Stomach smooth muscle (tissue), 2 donors: ENCODE data around the gene PEAR1.

ENCODE experiments used
- H3K27ac ChIP-seq: one replicate; pipeline ENCODE4 v1.7.0; 2013; ENCODE audit warnings: mild to moderate bottlenecking, low read length, inconsistent platforms
- H3K27me3 ChIP-seq, 2 donors: one replicate each; pipeline ENCODE4 v1.7.0; 2013; ENCODE audit warnings: low read length in 2 of 2; ENCODE audit not compliant: insufficient read depth in 2 of 2, control insufficient read depth in 1 of 2
- H3K36me3 ChIP-seq, 2 donors: one replicate each; pipeline ENCODE4 v1.7.0; 2013; ENCODE audit warnings: low read length in 2 of 2; ENCODE audit not compliant: control insufficient read depth in 2 of 2, insufficient read depth in 2 of 2
- H3K4me1 ChIP-seq: one replicate; pipeline ENCODE4 v1.7.0; 2013; ENCODE audit warnings: low read length; ENCODE audit not compliant: control insufficient read depth, insufficient read depth
- H3K4me3 ChIP-seq, 2 donors: one replicate each; pipeline ENCODE4 v1.7.0; 2013; ENCODE audit warnings: low read length in 2 of 2
- H3K9ac ChIP-seq, 2 donors: one replicate each; pipeline ENCODE4 v1.7.0; 2013; ENCODE audit warnings: low read length in 2 of 2, mild to moderate bottlenecking in 1 of 2
- H3K9me3 ChIP-seq, 2 donors: one replicate each; pipeline ENCODE4 v1.7.0; 2013; ENCODE audit warnings: low read length in 2 of 2; ENCODE audit not compliant: control insufficient read depth in 2 of 2
- donor health status: healthy.
- donor health status: Pancreatic carcinoma.

Gene PEAR1, protein sequence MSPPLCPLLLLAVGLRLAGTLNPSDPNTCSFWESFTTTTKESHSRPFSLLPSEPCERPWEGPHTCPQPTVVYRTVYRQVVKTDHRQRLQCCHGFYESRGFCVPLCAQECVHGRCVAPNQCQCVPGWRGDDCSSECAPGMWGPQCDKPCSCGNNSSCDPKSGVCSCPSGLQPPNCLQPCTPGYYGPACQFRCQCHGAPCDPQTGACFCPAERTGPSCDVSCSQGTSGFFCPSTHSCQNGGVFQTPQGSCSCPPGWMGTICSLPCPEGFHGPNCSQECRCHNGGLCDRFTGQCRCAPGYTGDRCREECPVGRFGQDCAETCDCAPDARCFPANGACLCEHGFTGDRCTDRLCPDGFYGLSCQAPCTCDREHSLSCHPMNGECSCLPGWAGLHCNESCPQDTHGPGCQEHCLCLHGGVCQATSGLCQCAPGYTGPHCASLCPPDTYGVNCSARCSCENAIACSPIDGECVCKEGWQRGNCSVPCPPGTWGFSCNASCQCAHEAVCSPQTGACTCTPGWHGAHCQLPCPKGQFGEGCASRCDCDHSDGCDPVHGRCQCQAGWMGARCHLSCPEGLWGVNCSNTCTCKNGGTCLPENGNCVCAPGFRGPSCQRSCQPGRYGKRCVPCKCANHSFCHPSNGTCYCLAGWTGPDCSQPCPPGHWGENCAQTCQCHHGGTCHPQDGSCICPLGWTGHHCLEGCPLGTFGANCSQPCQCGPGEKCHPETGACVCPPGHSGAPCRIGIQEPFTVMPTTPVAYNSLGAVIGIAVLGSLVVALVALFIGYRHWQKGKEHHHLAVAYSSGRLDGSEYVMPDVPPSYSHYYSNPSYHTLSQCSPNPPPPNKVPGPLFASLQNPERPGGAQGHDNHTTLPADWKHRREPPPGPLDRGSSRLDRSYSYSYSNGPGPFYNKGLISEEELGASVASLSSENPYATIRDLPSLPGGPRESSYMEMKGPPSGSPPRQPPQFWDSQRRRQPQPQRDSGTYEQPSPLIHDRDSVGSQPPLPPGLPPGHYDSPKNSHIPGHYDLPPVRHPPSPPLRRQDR

DNA sequence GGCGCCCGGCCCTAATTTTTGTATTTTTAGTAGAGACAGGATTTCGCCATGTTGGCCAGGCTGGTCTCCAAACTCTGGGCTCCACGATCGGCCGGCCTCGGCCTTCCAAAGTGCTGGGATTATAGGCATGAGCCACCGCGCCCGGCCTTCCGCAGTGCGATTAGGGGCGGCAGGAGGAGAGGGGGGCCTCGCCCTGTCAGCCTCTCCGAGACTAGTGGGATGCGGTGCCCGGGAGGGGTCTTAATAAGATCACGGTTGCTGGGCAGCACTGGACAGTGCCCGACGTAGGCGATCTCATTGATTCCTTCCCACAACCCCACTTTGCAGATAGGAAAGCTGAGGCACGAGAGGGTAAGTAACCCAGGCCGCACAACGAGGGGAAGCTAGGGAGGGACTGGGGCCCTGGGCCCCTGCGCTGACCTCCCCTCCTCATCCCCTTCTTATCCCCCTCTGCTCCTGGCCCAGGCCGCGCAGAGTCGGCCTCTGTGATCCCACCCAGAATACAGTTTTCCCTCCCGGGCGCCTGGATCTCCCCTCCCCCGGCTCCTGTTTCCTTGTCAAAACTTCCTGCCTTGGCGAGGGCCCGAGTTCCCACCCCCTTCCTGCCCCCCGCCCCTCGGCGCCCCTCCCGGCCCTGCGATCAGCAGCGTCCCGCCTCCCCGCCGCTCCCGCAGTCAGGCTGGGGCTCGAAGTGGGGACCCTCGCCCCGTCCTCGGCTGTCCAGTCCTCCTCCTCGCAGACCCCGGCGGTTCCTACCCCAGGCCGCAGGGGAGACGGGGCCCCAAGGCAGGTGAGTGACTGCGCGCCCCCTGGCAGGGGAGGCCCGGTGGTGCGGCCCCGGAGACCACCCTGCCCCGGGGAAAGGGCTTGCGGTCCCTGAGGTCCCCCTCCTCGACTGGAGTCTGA, at the start of gene PEAR1:
Gene PEAR1, plus strand, starts transcription at position 671 of the 906 bp plus-strand sequence. CDS start 10,209 bp downstream, outside the sequence.
- no peaks in the 10 kb centered on the region for H3K9me3 ChIP-seq
- peak within 1 kb of the TSS; percentile 65 to 68 for H3K4me3 ChIP-seq
- H3K27me3 ChIP-seq: peaks cover 22 to 34% of the 10 kb centered on the region in 2 donors
- H3K4me1 ChIP-seq: peaks cover 28% of the 10 kb centered on the region
- H3K9ac ChIP-seq: peak within 1 kb of the TSS; percentile 21 to 53
- peak within 1 kb of the TSS; percentile 55 for H3K27ac ChIP-seq
- H3K36me3 ChIP-seq: no peaks in the 10 kb centered on the region

DNA sequence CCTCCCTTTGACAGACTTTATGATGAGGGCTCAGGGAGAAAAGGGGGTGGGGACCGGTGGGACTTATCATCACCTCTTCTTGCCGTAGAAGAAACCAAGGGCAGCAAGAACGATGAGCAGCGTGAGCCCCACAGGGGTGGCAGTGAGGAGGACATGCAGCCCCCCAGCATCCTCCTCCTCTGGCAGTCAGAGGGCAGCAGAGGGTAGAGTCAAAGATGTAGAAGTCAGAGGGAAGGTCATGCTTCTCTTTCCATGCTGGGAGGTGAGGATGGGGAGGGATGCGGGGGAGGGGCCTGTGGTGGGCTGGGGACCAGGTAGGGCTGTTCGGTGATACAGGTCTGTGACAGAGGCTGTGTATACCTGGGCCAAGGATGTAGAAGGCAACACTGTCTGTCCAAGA, 49.4 kb upstream of the PEAR1 start:
- peaks cover 46 to 60% of the 10 kb centered on the region in 2 donors for H3K27me3 ChIP-seq
- no peak overlapping the region for H3K9ac ChIP-seq
- no peaks in the 10 kb centered on the region for H3K36me3 ChIP-seq
- H3K9me3 ChIP-seq: no peaks in the 10 kb centered on the region
- peaks cover 3% of the 10 kb centered on the region for H3K4me1 ChIP-seq
- H3K4me3 ChIP-seq: no peak overlapping the region
- no peak overlapping the region for H3K27ac ChIP-seq

DNA sequence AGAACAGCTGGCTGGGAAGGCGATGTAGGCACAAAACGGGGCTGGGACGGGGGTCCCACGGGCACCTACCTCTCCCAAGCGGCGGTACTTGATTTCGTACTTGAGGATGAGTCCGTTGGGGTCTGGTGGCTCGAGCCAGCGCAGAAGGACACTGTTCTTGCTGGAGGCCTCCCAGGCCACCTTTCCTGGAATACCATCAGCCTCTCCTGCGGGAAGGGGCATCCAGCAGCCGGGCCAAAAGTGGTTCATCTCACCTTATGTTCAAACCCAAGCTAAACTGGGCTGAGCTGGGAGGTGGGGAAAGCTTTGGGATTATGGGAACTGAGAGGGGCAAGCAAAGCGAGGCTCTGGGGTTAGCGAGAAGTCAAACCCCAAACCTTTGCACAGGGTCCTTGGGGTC, 48.9 kb upstream of the PEAR1 start:
- Histone ChIP-seq H3K27me3 (peaks cover 43 to 57% of the 10 kb centered on the region in 2 donors), H3K4me1 (peaks cover 3% of the 10 kb centered on the region), H3K9me3 (no peaks in the 10 kb centered on the region), H3K4me3 (no peak overlapping the region), H3K27ac (no peak overlapping the region), H3K9ac (no peak overlapping the region), H3K36me3 (no peaks in the 10 kb centered on the region)

DNA sequence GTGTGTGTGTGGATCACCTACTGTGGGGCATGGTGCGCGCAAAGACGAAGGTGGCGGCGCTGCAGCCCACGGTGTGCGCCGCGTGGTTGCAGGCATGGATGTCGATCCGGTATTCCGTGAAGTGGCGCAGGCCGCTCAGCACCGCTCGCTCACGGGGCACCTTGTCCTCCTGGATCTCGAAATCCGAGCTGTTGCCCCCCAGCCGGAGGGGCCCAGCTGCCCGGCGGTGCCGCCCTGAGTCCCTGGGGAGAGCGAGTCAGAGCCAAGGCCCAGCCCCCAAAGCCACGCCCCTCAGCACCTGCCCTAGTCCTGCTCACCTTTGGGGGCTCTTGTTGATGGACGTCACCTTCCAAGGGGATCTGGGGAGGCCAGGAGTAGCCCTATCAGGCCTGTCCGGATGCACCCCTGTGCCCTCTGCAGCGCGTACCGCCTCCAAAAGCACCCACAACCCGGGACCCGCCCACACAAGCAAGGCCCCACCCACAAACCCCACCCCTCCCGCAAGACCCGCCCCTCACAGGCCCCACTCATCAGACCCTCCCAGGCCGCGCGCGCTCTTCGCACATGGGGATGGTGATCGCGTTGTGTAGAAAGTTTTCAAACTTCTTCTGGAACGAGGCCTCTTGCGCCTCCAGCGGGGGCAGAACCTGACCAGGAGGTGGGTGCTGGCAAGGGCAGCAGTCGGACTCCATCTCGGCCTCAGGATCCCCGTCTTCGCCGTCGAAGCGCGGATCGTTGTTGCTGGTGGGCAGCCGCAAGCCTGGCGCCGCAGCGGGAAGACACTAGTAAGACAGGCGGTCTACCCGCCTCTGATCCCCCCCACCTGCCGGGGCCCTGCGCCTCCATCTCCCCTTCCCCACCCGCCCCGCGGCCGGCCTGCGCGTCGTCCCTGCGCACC, 48.2 kb upstream of the PEAR1 start:
- H3K36me3 ChIP-seq: no peaks in the 10 kb centered on the region
- H3K9ac ChIP-seq: no peak overlapping the region
- no peaks in the 10 kb centered on the region for H3K9me3 ChIP-seq
- peaks cover 3% of the 10 kb centered on the region for H3K4me1 ChIP-seq
- peaks cover 43 to 55% of the 10 kb centered on the region in 2 donors for H3K27me3 ChIP-seq
- H3K27ac ChIP-seq: no peak overlapping the region
- H3K4me3 ChIP-seq: no peak overlapping the region

DNA sequence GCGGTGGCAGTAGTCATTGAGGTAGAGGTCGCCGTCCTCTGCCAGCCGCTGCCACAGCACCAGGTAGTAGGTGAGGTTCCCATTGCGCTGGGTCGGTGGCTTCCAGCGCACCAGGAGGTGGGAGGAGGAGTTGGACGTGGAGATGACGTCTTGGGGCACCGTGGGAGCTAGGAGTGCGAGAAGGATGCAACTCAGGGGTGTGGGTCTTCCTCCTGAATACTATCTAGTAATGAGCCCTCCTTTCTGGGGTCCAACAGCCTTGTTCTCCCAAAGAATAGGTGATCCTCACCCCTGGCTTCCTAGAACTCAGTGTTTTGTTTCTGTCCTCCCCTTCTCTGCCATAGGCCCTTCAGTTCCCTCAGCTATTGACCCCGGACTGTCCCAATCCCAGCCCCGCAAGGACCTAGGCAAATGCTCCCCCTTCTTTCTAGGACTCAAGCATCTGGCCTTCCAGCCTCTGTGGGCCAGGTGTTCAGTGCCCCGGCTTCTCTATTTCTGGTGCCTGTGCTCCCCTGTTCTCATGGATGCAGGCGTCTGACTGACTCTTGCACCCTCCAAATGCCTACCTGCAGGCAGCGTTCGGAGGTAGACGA, 47.5 kb upstream of the PEAR1 start:
- Histone ChIP-seq H3K9me3 (no peaks in the 10 kb centered on the region), H3K36me3 (no peaks in the 10 kb centered on the region), H3K27ac (no peak overlapping the region), H3K4me3 (no peak overlapping the region), H3K4me1 (peaks cover 3% of the 10 kb centered on the region), H3K9ac (no peak overlapping the region), H3K27me3 (peaks cover 43 to 55% of the 10 kb centered on the region in 2 donors)

DNA sequence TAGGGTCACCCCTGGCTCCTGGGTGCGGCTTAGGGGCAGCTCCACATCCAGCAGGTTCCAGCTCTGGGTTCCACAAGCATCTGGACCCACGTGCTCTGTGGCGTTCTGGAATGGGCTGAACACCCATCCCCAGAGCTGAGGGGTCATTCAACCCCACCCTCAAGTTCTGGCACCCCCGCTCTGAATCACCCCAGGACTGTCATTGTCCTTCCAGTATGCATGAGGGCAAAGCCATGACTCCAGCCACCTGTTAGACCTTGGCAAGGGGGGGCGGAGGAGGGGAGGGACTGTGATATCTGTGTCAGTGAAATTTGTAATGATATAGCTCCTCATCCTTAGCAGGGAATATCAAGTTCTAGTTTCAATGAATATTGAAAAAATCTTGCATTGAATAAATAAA, 46.9 kb upstream of the PEAR1 start:
- Histone ChIP-seq H3K36me3 (no peaks in the 10 kb centered on the region), H3K27me3 (peaks cover 42 to 52% of the 10 kb centered on the region in 2 donors), H3K27ac (no peak overlapping the region), H3K9me3 (no peaks in the 10 kb centered on the region), H3K4me1 (peaks cover 3% of the 10 kb centered on the region), H3K4me3 (no peak overlapping the region), H3K9ac (no peak overlapping the region)

DNA sequence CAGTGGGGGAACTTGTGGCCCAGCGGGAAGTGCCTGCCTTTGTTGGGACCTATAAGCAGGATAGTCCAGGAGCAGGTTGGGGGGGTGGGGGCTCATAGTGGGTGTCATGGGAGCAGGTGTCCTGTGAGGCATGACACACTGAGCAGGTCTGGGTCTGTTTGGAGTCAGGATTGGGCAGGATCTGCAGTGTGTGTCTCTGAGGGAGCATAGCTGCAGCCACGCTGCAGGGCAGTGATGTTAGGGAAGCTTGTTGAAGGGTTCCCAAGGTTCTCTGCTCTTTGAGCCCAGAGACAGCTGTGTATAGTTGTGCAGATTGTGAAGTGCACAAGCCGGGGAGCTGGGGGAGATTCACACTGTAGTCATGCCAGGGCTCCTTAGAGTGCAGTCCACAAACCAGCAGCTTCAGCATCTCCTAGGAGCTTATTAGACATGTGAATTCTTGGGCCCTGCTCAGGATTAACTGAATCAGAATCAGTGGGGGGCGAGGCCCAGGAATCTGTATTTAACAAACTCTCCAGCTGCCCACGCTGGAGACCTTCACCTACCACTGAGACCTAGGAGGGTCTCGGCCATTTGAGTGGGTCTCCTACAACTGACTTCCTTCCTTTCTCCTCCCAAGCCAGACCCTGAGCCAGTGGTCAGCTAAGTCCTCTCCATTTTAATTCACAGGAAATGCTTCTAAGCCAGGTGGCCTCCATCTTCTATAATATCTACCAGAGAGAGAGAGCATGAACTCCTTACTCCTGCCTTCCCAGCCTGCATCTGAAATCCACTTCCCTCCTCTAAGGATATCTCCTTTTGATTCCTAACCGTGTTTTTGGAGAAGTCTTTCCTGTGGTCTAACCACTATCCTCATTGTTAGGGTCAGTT, 45.7 kb upstream of the PEAR1 start:
- peaks cover 35 to 43% of the 10 kb centered on the region in 2 donors for H3K27me3 ChIP-seq
- no peak overlapping the region for H3K4me3 ChIP-seq
- H3K27ac ChIP-seq: no peak overlapping the region
- H3K4me1 ChIP-seq: peaks cover 11% of the 10 kb centered on the region
- H3K9ac ChIP-seq: no peak overlapping the region
- H3K36me3 ChIP-seq: no peaks in the 10 kb centered on the region
- no peaks in the 10 kb centered on the region for H3K9me3 ChIP-seq

DNA sequence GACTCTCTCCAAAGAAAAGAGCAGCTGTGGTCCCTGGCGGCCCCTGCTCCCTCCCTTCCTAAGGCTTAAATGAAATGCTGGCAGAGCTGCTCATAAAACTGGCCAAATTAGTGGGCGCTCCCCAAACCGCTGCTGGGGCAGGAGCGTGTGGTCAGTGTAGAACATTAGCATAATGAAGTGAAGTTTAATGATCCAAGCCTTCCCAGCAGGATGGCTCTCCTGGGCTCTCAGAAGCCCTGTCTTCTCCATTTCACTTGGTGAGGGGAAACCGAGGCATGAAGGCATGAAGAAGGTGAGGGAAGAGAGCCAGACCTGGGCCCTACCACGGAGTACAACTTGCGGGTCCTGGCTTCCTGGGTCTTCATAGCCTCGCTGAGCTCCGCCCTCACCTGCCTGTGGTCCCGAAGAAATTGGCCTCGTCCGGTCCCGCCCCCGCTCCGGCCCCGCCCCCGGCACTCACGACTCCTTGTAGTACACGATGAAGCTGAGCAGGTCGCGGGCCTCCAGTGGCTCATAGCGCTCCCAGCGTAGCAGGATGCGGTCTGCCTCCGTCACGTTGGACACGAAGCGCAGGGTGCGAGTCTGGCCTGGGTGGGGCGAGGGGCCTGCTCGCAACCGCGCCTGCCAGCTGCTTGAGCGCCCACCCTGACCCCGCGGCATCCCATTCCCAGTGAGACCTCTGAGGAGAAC, 44.9 kb upstream of the PEAR1 start:
- peaks cover 11% of the 10 kb centered on the region for H3K4me1 ChIP-seq
- H3K27me3 ChIP-seq: peaks cover 30 to 37% of the 10 kb centered on the region in 2 donors
- no peak overlapping the region for H3K9ac ChIP-seq
- no peaks in the 10 kb centered on the region for H3K9me3 ChIP-seq
- H3K27ac ChIP-seq: no peak overlapping the region
- no peak overlapping the region for H3K4me3 ChIP-seq
- H3K36me3 ChIP-seq: no peaks in the 10 kb centered on the region
